Neural cell (in vitro differentiated cells): ENCODE measurements around the gene MAP6. TPM values are rescaled to one million over a fixed set of nuclear protein-coding genes. Genes with fewer than 3 reads are reported as not detected.
A peak's percentile ranks its signal among the peaks of the same experiment; 100 is the strongest.

ENCODE experiments used
- H2AFZ ChIP-seq: fragments of 200-600, 300-800 bp; sonication (generic), shearing (Covaris generic); 2 replicates; pipeline ENCODE4 v1.6.0; 2014; ENCODE audit warnings: low read depth, mild to moderate bottlenecking, antibody characterized with exemption, low read length, moderate library complexity
- H3F3A ChIP-seq: fragments of 200-600 bp; shearing (Covaris generic); 2 replicates; pipeline ENCODE4 v1.6.1; 2016; ENCODE audit warnings: mild to moderate bottlenecking, moderate library complexity, mixed read lengths, antibody characterized with exemption, low read length; ENCODE audit not compliant: insufficient read depth, poor library complexity, severe bottlenecking
- H3K27ac ChIP-seq: fragments of 200-600, 300-800 bp; sonication (generic), shearing (Covaris generic); 2 replicates; pipeline ENCODE4 v1.5.1; 2014; ENCODE audit warnings: mild to moderate bottlenecking, low read length, moderate library complexity
- H3K27me3 ChIP-seq: fragments of 300-800, 200-600 bp; sonication (generic), shearing (Covaris generic); 2 replicates; pipeline ENCODE4 v1.6.0; 2014; ENCODE audit warnings: mild to moderate bottlenecking, low read depth, low read length, moderate library complexity; ENCODE audit not compliant: insufficient read depth
- H3K36me3 ChIP-seq: fragments of 300-800, 200-600 bp; sonication (generic), shearing (Covaris generic); 2 replicates; pipeline ENCODE4 v1.5.1; 2014; ENCODE audit warnings: mild to moderate bottlenecking, antibody characterized with exemption, low read length, moderate library complexity; ENCODE audit not compliant: insufficient read depth
- H3K4me2 ChIP-seq: fragments of 300-800, 200-600 bp; sonication (generic), shearing (Covaris generic); 2 replicates; pipeline ENCODE4 v1.6.0; 2014; ENCODE audit warnings: mild to moderate bottlenecking, low read length
- H3K4me3 ChIP-seq: fragments of 300-800, 200-600 bp; sonication (generic), shearing (Covaris generic); 2 replicates; pipeline ENCODE4 v1.5.1; 2014; ENCODE audit warnings: mild to moderate bottlenecking, low read length, moderate library complexity
- H3K79me2 ChIP-seq: fragments of 200-600 bp; shearing (Covaris generic); replicated peaks from 2 replicates; pipeline ENCODE4 v1.6.0; 2014; ENCODE audit warnings: mild to moderate bottlenecking, low read length, moderate library complexity; ENCODE audit not compliant: insufficient read depth
- H3K9ac ChIP-seq: fragments of 300-800, 200-600 bp; sonication (generic), shearing (Covaris generic); 2 replicates; pipeline ENCODE4 v1.6.1; 2016; ENCODE audit warnings: mild to moderate bottlenecking, low read length, mixed read lengths
- H3K9me2 ChIP-seq: fragments of 200-600 bp; shearing (Covaris generic); 2 replicates; pipeline ENCODE4 v1.6.1; 2016; ENCODE audit warnings: mild to moderate bottlenecking, low read length, mixed read lengths; ENCODE audit not compliant: insufficient read depth
- H3K9me3 ChIP-seq: fragments of 200-600, 300-800 bp; sonication (generic), shearing (Covaris generic); 2 replicates; pipeline ENCODE4 v1.6.1; 2016; ENCODE audit warnings: mild to moderate bottlenecking, mixed run types, low read length, moderate library complexity, mixed read lengths
- H4K20me1 ChIP-seq: fragments of 200-600 bp; shearing (Covaris generic); 2 replicates; pipeline ENCODE4 v1.6.1; 2016; ENCODE audit warnings: mild to moderate bottlenecking, mixed run types; ENCODE audit not compliant: insufficient read depth
- EP300 ChIP-seq: fragments of 450-650 bp; conservative IDR thresholded peaks from 2 replicates; pipeline ENCODE4 v1.6.1; 2014; ENCODE audit warnings: antibody characterized with exemption, mild to moderate bottlenecking, moderate library complexity; ENCODE audit not compliant: poor library complexity, severe bottlenecking
- EZH2 ChIP-seq: fragments of 200-600, 300-800 bp; shearing (Covaris generic), sonication (generic); IDR thresholded peaks from 2 replicates; pipeline ENCODE4 v1.6.1; 2014; ENCODE audit warnings: antibody characterized with exemption, low read length, borderline replicate concordance, mild to moderate bottlenecking; ENCODE audit not compliant: insufficient read depth, poor library complexity, severe bottlenecking
- MXI1 ChIP-seq: fragments of 450-650 bp; conservative IDR thresholded peaks from 2 replicates; pipeline ENCODE4 v1.6.1; 2014; ENCODE audit warnings: antibody characterized with exemption, mild to moderate bottlenecking; ENCODE audit not compliant: poor library complexity, severe bottlenecking
- POLR2AphosphoS5 ChIP-seq: IDR thresholded peaks from 2 replicates; pipeline ENCODE4 v1.6.1; 2012
- RAD21 ChIP-seq: fragments of 450-650 bp; conservative IDR thresholded peaks from 2 replicates; pipeline ENCODE4 v1.6.1; 2014; ENCODE audit warnings: antibody characterized with exemption, mild to moderate bottlenecking, moderate library complexity
- REST ChIP-seq: IDR thresholded peaks from 2 replicates; pipeline ENCODE4 v1.6.1; 2012; ENCODE audit warnings: borderline replicate concordance
- SMC3 ChIP-seq: fragments of 450-650 bp; conservative IDR thresholded peaks from 2 replicates; pipeline ENCODE4 v1.6.1; 2014; ENCODE audit warnings: antibody characterized with exemption, mild to moderate bottlenecking, moderate library complexity; ENCODE audit not compliant: poor library complexity
- TAF1 ChIP-seq: IDR thresholded peaks from 2 replicates; pipeline ENCODE4 v1.6.1; 2012; ENCODE audit warnings: low read depth
- polyA plus RNA-seq: library from polyadenylated mRNA; depleted of rRNA; stranded (reverse); fragments of >200 nt; gene quantifications from 2 replicates; pipeline ENCODE4 v1.2.3, GENCODE V29; 2014
- TF ChIP-seq, protein P1 (sequence below): fragments of 450-650 bp; IDR thresholded peaks from 2 replicates; pipeline ENCODE4 v1.5.1; 2014; ENCODE audit warnings: antibody characterized with exemption, mild to moderate bottlenecking, moderate library complexity; ENCODE audit not compliant: poor library complexity, severe bottlenecking

Gene MAP6
- polyA plus RNA-seq, 1 donor from 2014 or later: 178 TPM

DNA sequence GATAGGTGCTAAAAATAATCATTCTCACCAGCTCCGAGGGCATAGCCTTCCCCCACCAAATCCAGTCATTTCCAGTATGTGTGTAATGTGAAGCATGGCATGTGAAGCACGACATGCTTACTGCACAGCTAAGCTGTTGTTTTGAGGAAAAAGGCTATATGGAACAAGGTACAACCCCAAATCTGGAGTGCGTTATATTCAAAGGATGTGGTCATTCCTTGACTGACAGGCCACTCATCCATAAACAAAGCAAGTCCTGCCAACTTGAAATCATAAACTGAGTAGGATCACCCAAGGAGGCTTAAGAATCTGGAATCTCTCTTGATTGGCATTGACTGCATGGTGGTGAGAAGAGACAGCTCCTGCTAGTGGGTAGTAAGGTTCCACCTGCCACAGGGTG, 3.7 kb downstream of the MAP6 start:
- H4K20me1 ChIP-seq: no peaks in the 10 kb centered on the region
- peaks cover 7% of the 10 kb centered on the region for H3K36me3 ChIP-seq
- peak overlapping the region; percentile 97 for H3K9ac ChIP-seq
- peak overlapping the region; percentile 100 for H3K4me2 ChIP-seq
- H3F3A ChIP-seq: no peaks in the 10 kb centered on the region
- peak overlapping the region; percentile 98 for H3K27ac ChIP-seq
- peaks cover 86% of the 10 kb centered on the region for H3K79me2 ChIP-seq
- no peaks in the 10 kb centered on the region for H3K9me2 ChIP-seq
- no peak for TF ChIP-seq MXI1
- TF ChIP-seq, protein P1, sequence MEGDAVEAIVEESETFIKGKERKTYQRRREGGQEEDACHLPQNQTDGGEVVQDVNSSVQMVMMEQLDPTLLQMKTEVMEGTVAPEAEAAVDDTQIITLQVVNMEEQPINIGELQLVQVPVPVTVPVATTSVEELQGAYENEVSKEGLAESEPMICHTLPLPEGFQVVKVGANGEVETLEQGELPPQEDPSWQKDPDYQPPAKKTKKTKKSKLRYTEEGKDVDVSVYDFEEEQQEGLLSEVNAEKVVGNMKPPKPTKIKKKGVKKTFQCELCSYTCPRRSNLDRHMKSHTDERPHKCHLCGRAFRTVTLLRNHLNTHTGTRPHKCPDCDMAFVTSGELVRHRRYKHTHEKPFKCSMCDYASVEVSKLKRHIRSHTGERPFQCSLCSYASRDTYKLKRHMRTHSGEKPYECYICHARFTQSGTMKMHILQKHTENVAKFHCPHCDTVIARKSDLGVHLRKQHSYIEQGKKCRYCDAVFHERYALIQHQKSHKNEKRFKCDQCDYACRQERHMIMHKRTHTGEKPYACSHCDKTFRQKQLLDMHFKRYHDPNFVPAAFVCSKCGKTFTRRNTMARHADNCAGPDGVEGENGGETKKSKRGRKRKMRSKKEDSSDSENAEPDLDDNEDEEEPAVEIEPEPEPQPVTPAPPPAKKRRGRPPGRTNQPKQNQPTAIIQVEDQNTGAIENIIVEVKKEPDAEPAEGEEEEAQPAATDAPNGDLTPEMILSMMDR: no peak
- TF ChIP-seq POLR2AphosphoS5: no peak
- TF ChIP-seq RAD21: no peak
- TF ChIP-seq SMC3: no peak
- no peak overlapping the region for H2AFZ ChIP-seq
- H3K27me3 ChIP-seq: no peaks in the 10 kb centered on the region
- peak overlapping the region; percentile 95 for H3K4me3 ChIP-seq
- no peaks in the 10 kb centered on the region for H3K9me3 ChIP-seq

DNA sequence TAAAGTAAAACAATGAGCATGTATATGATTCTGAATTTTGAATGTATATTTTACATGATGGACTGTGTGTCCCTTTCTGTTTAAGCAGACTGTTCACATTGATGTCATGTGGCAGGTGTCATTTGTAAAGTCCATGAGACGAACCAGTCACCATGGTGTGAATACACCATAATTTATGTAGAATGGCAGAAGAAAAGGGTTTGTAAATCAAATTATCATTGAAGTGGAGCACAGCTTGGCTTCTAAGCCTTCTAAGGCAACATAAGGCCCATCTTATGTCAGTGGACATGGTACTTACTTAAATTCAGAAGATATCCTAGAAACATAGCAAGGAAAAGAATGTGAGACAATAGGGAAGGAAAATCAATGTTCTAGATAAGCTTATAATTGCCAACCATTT, 4.4 kb downstream of the MAP6 start:
- no peak overlapping the region for H2AFZ ChIP-seq
- H3K4me3 ChIP-seq: peak overlapping the region; percentile 95

DNA sequence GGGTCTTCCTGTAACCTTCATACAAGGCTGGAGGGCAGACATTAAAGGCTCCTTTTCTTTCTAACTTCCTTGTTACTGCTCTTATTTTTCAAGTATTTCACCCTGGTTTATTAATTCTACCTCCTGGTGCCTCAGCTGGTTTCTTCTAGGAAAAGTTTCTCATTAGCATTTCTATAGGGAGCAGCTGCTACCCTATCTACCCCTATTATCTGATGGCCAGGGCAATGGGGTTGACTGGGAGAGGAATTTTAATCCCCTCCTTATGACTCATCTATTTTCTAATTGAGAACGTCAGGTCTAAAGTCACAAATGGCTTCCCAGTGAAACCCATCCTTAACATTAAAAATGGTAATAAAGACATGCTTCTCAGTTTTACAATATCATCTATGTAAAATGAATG, 5.0 kb downstream of the MAP6 start:
- Histone ChIP-seq H3K9ac (peak overlapping the region; percentile 4), H3K9me2 (no peaks in the 10 kb centered on the region), H3F3A (no peaks in the 10 kb centered on the region), H3K36me3 (peaks cover 7% of the 10 kb centered on the region), H3K79me2 (peaks cover 89% of the 10 kb centered on the region), H3K27me3 (no peaks in the 10 kb centered on the region), H3K4me2 (peak overlapping the region; percentile 100), H3K27ac (peak overlapping the region; percentile 98), H2AFZ (no peak overlapping the region), H4K20me1 (no peaks in the 10 kb centered on the region), H3K4me3 (peak overlapping the region; percentile 95), H3K9me3 (no peaks in the 10 kb centered on the region)
- TF ChIP-seq MXI1: no peak
- TF ChIP-seq, protein P1: no peak
- no peak for TF ChIP-seq RAD21
- no peak for TF ChIP-seq TAF1
- no peak for TF ChIP-seq REST
- no peak for TF ChIP-seq EP300
- TF ChIP-seq EZH2: no peak
- no peak for TF ChIP-seq SMC3
- TF ChIP-seq POLR2AphosphoS5: no peak

More for the DNA sequence above, 4.4 kb downstream of the MAP6 start:
- Histone ChIP-seq H3K27ac (peak overlapping the region; percentile 98), H3K9me3 (no peaks in the 10 kb centered on the region), H3K9ac (peak overlapping the region; percentile 4), H4K20me1 (no peaks in the 10 kb centered on the region), H3K9me2 (no peaks in the 10 kb centered on the region), H3F3A (no peaks in the 10 kb centered on the region), H3K36me3 (peaks cover 7% of the 10 kb centered on the region), H3K4me2 (peak overlapping the region; percentile 100), H3K79me2 (peaks cover 89% of the 10 kb centered on the region), H3K27me3 (no peaks in the 10 kb centered on the region)
- TF ChIP-seq, protein P1: no peak
- no peak for TF ChIP-seq EZH2
- TF ChIP-seq EP300: no peak
- TF ChIP-seq POLR2AphosphoS5: peak; percentile 30
- TF ChIP-seq SMC3: no peak
- TF ChIP-seq TAF1: no peak
- TF ChIP-seq RAD21: no peak
